Cerebellar cortex (tissue), 1 donor: ENCODE measurements around the gene PPP1R12B.
A peak's percentile ranks its signal among the peaks of the same experiment; 100 is the strongest.
"Not testable (repeated sequence)": the region's sequence is repeated elsewhere in the genome, so short reads cannot be mapped to it uniquely, and the experiment has no call there.

Experiments used
- DNase-seq: peaks from one replicate; pipeline ENCODE4 v3.0.0-alpha.2; 2015; ENCODE audit warnings: low spot score

The PPP1R12B gene

DNA sequence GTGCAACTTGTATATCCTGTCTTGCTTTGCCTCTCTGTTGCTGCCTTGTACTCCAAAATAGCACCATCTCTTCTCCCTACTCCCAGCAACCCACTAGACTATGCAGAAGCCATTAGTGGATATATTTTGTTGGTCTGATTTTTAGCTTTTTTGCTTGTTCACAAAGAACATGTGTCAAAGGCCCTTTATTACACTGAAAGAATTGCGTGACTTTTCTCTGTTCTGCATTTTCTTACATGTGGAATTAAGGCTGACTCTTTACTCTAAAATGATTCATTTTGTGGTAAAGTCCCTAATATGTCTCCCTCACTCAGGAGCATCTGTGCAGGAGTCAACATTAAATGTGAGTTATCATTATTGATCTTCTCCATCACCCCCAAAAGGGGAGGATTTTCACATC, 182.2 kb downstream of the PPP1R12B start:
- not testable (repeated sequence) for DNase-seq

DNA sequence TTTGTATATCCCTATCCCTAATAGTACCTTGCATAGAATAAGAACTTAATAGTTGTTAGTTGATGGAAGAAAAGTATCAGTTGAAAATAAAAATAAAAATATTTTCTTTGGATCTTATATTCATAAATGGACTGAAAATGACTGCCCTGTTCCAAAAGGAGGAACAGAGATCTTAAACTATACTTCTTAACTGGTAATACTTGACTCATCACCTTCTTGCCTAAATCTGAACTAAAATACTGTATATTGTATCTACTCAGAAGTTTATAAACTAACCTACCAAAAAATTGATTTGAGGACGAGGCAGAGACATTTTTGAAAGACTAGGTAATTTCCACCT, 182.9 kb downstream of the PPP1R12B start:
- DNase-seq: no peak

DNA sequence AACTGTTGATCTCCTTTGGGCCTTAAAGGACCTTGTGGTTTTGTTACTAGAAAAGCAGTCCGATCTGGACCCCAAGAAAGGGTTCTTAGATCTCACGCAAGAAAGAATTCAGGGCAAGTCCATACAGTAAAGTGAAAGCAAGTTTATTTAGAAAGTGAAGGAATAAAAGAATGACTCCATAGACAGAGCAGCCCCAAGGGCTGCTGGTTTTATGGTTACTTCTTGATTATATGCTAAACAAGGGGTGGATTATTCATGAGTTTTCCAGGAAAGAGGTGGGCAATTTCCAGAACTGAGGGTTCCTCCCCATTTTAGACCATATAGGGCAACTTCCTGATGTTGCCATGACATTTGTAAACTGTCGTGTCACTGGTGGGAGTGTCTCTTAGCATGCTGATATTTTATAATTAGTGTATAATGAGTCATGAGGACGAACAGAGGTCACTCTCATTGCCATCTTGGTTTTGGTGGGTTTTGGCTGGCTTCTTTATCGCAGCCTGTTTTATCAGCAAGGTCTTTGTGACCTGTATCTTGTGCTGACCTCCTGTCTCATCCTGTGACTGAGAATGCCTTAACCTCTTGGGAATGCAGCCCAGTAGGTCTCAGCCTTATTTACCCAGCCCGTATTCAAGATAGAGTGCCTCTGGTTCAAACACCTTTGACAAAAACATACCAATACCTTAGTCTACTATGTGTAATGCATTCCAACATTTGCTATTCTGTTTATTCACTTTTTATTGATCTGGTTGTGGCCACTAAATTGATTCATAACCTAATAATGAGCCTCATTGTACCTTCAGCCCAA, 183.5 kb downstream of the PPP1R12B start:
- DNase-seq: not testable (repeated sequence)

DNA sequence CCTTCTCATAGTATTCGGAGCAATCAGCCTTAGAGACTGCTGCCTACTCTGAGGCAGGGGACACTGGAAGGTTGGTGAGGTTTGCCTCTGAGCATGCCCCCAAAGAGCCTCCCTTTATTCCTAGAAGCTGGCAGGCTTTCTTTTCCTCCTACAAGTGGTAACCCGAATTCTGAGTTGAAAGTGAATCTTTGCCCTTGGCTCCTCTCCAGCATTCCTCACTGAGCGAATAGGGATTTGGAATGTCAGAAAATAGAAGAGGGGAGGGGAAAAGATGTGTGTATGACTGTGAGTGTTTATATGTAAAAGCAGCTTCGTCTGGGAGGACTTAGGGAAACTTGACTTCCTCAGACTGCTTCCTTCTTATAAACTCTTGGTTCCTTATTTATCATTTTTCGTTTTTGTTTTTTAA, 190.7 kb downstream of the PPP1R12B start:
- peak; percentile 10 for DNase-seq

DNA sequence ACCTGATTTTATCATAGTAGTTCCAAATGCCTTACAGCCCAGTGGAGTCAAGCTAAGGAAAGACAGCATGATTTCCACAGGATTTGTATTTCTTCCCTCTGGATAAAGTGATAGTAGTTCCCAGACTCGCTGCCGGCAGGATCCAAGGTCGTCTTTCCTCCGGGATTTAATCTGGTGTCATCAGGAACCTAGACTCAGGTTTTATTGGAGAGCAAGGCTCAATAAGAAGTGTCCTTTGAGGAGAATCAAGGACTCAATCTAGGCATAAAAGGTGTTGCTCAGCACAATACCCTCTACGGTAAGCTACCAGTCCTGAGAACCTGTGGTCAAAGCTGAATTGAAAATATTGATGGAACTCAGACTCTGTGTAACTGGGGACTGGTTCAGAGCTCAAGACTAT, 191.1 kb downstream of the PPP1R12B start:
- not testable (repeated sequence) for DNase-seq

DNA sequence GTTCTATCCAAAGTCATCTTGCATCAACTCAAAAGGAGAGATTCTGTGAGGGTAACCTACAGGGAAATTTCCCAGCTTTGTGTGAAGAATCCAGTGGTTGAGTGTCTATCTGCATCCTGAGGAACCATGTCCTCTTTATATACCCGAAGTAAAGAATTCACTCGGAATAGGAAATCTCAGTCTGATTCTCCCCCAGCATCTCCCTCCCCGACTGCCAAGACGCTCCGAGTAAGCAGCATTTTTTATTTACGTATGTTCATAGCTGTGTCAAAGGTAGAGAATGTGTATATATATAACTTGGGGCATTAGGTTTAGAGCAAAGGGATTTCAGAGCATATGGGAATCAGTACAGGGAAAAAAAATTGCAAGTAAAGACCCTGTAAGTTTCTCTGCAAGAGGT, 191.5 kb downstream of the PPP1R12B start:
- DNase-seq: no peak

DNA sequence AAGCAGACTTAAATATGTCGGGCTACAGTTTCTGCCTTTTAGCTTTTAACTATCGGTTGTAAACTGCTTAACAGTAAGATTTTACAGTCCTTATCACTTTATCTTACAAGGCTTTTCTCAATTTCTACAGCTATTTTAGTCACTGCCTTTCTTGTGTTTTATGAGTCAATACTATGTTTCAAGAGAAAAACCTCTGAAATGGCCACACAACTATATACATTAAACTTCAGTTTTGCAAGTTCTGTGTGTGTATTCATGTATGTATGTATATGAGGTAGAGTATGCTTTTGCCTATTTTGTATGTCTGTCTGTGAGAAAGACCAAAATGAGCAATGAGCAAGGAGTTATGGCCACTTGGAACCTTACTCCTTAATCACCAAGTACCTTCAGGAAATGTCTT, 191.9 kb downstream of the PPP1R12B start:
- DNase-seq: no peak

DNA sequence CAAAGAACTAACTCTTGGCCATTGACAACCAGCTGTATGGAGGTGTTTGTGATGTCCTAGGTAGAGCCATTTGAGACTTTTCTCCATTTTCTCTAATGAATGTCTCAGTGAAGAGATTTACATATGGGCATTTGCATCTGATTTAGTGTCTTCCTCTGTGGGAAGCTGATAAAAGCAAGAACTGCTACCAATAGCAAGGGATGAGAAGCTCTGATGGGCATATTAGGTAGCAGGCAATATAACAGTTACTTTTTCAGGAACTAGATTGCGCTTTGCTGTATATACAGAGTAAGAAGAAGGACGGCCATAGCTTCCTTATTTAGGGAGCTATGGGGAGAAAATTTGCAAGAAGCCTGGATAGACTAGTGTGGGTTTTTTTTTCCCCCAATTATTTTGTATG, 192.4 kb downstream of the PPP1R12B start:
- DNase-seq: not testable (repeated sequence)

DNA sequence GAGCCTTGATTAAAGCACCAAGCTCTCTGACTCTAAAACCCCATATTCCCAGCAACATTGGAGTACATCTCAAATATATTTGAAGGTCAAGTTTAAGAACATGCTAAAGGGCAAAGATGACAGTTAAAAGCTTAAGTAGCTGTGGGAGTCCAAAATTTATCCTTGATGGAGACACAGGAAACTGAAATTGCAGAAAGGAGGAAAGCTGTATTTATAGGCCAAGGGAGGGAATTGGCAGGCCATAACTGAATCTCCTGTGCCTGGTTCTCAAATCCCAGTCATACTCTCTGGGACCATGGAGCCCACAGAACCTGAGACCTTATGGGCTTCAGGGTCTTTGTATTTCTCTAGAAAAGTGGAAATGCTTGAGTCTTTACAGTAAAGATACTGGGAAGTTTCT, 193.9 kb downstream of the PPP1R12B start:
- not testable (repeated sequence) for DNase-seq

DNA sequence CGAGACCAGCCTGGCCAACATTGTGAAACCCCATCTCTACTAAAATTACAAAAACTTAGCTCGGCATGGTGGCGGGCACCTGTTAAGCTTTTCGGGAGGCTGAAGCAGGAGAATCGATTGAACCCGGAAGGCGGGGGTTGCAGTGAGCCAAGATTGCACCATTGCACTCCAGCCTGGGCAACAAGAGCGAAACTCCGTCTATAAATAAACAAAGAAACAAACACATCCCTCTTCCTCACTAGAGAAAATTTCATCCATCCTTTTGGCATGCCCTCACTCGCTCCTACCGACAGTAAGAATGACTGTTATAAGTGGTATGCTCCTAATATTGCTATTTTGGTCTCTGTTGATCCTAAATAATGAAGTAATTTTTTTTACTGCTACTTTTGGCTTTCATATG, 195.0 kb downstream of the PPP1R12B start:
- DNase-seq: not testable (repeated sequence)

DNA sequence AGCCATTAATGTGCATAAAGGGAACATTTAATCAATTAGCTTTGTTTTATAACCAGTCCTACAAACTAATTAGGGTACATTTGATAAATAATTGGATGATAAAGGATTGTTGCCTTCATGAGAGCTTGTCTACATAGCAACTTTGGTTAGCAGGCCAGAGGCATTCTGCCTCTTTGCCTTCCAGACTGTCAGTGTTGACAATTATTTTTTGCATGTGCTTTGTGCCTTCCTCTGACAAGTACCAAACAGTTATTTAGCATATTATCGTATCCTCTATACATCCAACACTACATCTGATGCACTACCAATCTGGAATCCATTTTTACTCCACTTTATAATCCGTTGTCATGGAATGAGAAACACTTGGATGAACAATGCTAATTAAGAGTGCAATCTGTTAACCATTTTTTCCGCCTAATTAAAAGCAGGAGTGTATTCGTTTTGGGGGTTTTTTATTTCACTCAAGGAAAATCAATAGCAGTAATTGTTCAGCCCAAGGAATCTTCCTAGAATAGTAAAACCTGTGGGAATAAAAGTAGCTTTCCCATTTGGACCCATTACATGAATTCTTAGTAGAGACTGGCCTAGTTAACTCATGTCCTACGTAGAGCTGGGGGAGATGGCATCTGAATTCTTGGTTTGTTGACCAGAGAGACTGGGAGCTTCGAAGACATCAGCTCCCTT, 196.4 kb downstream of the PPP1R12B start:
- DNase-seq: not testable (repeated sequence)

DNA sequence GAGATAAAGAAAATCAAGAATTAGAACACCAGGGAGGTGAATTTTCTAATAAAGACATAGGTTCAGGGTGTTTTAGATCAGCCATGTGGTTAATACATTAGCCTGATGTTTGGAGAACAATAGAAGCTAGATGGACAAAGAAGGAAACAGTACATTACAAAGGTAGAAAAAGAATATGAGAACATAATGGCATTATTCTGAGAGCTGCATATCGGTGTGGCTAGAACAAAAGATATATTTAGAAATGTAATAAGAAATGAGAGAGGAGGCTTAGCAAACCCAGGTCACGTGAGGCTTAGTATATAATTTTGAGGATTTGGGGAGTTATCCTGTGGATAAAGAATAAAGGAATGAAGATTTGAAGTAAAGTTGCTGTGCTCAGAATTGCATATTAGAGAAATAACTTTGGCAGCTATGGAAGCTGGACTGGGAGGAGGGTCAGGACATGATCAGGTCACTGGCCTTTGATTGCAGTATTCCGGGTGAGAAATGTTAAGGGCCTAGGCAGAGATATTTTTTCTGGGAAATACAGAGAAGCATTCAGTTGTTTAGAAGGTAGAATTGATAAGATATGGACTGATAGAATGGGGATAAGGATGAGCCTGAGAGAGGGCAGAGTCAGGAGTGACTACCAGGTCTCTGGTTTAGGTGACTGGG, 197.3 kb downstream of the PPP1R12B start:
- DNase-seq: not testable (repeated sequence)

DNA sequence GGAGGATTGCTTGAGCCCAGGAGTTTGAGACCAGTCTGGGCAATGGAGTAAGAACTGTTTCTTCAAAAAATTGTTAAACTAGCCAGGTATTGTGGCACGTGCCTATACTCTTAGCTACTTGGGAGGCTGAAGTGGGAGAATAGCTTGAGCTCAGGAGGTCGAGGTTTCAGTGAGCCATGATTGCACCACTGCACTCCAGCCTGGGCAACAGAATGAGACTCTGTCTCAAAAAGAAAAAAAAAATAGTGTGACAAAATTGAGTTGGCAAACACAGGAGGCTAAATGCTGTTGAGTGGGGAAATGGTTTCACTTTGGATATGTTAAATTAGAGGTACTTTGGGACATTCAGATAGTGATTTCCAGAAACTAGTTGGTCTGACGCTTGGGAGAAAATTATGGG, 197.9 kb downstream of the PPP1R12B start:
- not testable (repeated sequence) for DNase-seq

DNA sequence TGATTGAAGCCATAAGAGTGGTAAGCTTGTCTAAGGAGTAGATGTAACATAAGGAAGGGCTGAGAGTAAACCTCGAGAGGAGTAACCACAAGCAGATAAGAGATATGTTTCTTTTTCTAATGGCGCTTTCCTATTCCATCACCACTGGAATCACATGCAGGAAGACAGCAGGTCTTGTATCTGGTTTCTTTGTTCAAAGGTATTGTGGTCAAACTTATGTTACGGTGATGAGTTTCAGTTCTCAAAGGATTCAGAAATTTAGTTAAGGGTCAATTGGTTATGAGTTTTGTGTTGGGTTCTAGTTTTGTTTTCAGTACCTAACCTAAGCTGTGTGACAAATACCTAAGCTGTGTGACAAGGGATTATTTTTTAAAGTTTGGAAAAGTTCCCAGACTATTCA, 198.3 kb downstream of the PPP1R12B start:
- DNase-seq: not testable (repeated sequence)

DNA sequence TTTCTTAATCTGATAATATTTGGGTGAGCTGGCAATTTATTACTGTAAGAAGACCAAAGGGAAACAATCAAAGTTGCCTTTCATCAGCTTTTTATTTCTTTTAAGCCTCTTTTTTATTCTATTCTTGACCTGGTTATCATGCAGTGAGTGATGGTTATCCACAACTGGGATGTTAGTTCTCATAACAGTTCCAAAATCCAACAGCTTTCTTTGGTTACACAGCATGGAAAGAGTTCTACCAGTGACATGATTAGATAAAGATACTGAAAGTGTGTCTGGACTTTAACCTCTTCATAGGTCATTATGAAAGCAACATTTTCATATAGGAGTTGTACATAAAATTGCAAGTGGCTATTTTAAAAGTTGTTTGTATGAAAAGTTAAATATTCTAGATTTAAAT, 198.7 kb downstream of the PPP1R12B start:
- no peak for DNase-seq

DNA sequence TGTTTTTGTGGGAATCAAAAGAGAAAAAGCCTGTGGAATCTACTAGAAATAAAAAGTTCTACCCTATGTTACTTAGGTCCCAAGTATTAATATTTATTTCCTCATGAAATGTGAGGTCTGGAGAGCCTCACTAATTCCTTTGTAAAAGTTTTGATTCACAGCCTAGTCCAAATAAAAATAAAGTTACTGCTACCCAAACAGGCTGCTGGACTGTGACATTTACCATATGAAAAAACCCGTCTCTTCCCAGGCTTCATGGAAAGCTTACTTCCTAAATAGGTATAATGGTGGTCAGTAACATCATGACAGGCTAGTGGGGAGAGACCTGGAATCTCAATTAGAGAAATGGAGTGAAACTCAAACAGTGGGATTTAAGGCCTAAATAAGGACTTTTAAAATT, 201.6 kb downstream of the PPP1R12B start:
- DNase-seq: not testable (repeated sequence)

DNA sequence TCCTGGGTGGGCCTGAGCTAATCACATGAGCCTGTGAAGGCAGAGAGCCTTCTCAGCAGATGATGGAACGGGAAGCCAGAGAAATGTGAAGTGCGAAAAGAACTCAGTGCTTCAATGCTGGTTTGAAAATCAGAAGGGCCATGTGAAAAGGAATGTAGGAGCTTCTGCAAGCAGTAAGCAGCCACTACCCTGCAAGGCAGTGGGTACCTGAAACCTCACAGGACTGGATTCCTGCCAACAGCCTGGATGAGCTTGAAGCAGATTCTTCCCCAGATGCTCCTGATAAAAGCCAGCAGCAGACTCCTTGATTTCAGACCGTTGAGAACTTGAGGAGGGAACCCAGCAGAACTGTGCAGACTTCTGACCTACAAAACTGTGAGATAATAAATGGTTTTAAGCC, 203.2 kb downstream of the PPP1R12B start:
- peak; percentile 71 for DNase-seq

DNA sequence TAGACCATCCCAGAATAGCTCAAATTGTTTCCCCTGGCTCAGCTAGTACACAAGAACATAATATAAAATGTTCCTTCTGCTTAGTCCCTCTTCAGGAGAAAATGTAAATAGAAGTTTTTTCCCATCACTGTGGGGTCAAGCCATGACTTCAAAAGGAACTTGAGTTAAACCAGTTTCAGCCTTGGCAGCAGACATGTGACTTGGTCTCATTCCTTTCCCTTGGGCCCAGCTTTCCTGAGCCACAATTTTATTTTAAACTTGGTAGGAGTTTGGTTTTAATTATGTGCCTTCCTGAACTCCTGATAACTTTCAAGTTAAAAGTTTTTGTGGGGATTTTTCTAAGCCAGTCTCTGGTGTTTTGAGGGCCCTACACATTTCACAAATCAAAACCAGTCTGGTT, 204.1 kb downstream of the PPP1R12B start:
- DNase-seq: not testable (repeated sequence)

DNA sequence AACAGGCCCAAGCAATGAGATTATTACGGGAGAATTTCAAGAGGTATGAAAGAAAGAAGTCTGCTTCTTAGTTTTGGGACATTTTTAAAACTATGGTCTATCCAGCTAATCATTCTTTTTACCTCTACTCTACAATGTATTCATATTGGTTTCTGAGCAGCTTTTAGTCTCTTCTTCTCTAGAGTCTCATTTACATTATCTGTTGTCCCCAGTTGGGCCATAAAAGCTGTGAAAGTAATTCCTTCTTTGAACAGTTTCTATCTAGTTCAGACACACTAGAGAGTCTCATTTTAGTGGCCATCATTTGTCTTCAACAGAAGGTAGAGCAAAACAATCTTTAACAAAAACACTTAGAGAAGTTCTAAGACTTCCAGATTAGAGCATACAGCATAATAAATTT, 204.6 kb downstream of the PPP1R12B start:
- DNase-seq: not testable (repeated sequence)

DNA sequence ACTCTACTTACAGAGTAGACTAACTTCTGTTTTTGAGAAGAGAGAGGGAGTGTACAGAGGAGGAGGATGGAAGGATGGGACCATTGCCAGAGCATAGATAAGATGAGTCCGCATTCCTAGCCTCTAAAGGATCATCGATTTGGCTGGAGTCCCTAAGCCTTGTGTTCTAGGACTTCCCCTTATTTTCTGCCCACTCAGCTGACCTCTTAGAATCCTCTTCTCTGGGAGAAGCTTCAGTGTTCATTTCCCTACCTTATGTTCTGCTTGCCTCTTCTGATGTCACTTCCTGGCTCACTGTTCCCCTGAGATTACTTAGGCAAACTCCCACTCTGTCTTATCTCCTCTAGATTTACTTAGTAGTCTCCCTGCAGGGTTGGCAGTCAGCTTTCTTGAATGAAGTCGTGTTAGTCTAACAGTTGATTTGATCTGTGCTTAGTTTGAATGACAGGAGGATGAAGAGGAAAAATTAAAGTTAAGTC, 205.1 kb downstream of the PPP1R12B start:
- DNase-seq: no peak

DNA sequence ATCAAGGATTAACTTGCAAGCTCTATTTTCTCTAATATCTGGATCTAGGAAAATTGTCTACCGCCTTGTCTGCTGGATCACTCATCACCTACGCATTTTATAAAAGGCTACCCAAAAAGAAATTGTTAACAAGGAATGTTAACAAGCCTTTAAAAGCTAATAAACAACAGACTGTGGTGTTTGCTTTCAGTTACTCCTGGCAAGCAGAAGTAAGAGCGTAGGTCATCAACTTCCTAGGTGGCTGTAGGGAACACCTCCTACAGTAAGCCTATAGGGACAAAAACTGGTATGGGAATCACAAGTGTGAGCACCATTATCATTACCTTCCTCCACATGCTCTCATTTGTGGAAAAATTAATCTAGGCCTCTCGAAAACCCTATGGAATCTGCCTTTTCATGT, 206.1 kb downstream of the PPP1R12B start:
- not testable (repeated sequence) for DNase-seq

DNA sequence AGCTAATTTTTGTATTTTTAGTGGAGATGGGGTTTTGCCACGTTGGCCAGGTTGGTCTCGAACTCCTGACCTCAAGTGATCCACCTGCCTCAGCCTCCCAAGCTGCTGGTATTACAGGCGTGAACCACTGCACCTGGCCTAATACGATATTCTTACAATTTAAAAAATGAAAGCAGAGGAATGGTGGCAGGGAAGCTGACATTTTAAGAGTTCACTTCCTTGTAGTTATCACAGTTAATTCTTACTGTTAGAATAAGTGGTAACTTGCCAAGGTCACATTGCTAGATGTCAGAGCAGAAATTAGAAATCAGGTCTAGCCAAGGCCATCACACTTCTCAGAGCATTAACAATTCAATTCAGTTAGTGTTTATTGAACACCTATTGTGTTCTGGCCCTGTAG, 207.5 kb downstream of the PPP1R12B start:
- DNase-seq: not testable (repeated sequence)

DNA sequence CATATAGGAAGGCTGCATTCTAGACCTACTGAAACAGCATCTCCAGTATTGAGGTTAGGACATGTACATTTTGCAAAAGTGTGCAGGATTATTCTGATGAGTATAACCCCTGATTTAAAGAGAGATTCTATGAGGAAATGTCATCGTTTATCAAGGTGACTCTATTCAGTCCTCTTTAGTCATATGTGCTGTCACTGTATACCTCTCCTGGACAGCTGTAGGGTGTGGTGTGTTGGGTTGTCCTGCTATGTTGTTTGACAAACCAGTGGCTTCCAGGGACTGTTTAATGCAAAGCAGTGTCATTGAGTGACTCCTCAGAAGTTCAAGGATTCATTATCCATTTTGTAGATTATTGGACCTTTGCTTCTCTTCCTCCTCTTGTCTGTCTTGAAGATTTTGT, 209.2 kb downstream of the PPP1R12B start:
- DNase-seq: not testable (repeated sequence)
